Measurements from ENCODE around the gene FBXW10. TPM values are rescaled to one million over a fixed set of nuclear protein-coding genes. Genes with fewer than 3 reads are reported as not detected.
"Not testable (repeated sequence)": the region's sequence is repeated elsewhere in the genome, so short reads cannot be mapped to it uniquely, and the experiment has no call there.

FBXW10 gene
- total RNA-seq, 4 donors from 2014 or later: not detected

DNA sequence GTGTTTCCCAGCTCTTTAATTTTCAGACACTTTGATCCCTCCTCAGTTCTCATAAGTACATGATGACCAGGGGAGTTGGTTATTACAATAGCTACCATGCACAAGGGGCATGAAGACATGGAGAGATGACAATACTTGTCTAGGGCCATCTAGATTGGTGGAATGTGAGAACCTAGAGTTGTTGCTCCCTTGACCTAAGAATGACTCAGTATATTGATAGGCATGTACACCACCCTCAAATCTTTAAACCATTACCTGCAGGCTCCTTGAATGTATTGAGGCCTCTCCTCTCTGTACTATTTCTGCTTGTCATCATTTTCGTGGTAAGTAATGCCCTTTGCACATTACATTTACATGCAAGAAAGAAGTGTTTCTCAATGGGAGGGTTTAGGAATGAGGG lies 20.3 kb upstream of the FBXW10 start:
- not testable (repeated sequence) for H3K4me3 ChIP-seq; H3K36me3 ChIP-seq; H3K27me3 ChIP-seq; H3K4me1 ChIP-seq; DNase-seq (ENCODE audit: low spot score in 2 of 2); H3K9me3 ChIP-seq; H3K27ac ChIP-seq
- WGBS, 2 donors: 83 to 85% methylated on average over 1 of the region's 1 CpG

DNA sequence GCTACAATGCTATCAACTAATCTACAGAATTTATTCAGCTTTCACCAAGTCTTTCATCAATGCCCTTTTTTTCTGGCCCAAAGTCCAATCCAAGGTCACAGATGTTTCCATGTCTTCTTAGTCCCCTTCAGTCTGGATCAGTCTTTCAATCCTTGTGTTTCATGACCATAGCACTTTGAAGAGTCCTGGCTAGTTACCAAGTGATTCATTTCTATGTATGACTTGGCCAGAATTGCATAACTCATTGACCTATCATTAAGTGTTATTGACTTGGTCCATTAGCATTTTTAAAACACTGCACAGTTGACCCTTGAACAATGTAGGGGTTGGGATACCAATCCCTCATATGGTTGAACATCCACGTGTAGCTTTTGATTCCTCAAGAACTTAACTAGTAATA lies 11.4 kb upstream of the FBXW10 start:
- not testable (repeated sequence) for DNase-seq (ENCODE audit: low spot score in 2 of 2); H3K36me3 ChIP-seq; H3K4me1 ChIP-seq; H3K27ac ChIP-seq; H3K4me3 ChIP-seq; H3K9me3 ChIP-seq; H3K27me3 ChIP-seq
- WGBS, 2 donors: 25 to 56% methylated on average over 1 of the region's 1 CpG

DNA sequence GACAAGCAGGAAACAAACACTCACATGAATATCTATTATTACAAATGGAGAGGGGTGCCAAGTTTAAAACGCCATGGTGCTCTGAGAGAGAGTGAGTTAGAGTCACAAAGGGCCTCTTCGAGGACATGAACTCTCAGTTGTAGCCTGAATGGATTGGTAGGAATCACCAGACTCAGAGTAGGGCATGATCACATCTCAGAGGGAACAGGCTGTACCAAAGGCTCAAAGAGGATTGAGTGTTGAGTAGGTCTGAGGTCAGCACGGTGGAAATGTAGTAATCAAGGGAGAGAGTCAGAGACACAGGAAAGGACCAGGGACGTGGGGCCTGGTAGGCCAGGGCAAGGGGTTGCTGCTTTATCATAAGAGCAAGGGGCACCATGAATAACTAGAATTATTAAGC lies 10.5 kb upstream of the FBXW10 start:
- not testable (repeated sequence) for H3K36me3 ChIP-seq; H3K4me3 ChIP-seq; H3K27me3 ChIP-seq; H3K9me3 ChIP-seq; DNase-seq (ENCODE audit: low spot score in 2 of 2); H3K4me1 ChIP-seq; H3K27ac ChIP-seq
- WGBS, 2 donors: 48 to 66% methylated on average over 4 of the region's 4 CpGs

DNA sequence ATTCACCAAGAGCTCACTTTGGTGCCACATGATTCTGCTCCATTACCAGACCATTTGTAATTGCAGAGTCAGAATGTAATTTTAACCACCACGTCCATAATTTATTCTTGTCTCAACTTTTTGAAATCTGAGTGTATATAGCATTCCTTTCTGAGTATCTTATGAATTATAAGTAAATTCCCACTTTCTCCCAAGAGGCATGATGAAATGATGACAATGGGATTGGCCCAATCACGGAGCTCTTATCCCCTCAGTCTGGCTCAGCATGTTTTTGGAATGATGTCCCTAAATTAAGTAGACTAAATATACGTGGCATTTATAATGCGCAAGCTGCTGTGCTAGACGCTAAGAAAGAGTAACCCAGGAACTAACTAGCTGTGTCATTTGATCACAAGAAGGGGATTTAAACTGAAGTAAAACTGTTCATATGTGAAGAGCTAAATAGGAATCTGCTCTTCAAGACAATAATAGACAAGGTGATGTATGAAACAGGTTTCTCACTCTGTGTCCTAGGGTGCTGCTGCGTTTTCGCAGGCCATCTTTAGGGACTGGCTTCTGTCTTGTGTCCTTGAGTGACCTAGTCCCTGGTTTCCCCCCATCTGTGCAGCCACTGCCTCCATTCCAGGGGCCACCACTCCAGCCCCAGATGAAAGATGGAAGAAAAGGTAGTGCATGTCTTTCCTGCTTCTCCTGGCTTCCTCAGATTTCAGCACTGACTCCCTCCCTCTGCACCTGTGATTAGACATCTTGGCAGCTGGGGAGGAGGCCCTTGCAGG lies 4.0 kb upstream of the FBXW10 start:
- not testable (repeated sequence) for H3K4me3 ChIP-seq; DNase-seq (ENCODE audit: low spot score in 2 of 2); H3K27ac ChIP-seq; H3K9me3 ChIP-seq; H3K36me3 ChIP-seq; H3K27me3 ChIP-seq; H3K4me1 ChIP-seq
- WGBS, 2 donors: 56 to 59% methylated on average over 7 of the region's 7 CpGs

DNA sequence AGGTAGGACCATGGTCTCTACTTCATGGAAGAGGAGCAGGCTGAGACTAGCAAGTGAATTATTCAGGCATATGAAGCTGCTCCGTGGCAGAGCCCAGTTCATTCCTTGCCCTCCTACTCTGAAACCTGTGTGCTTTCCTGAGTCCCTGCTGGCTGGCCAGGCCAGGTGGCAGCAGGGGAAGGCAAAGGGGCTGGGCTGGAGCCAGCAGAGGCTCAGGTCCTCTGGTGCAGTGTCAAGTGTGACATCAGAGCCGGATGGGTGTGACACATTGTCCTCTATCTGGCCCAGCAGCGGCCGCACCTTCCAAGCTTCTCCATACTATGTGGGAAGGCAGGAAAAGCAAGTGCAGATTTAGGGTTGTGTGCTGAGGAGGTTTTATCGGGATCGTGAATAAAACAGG lies 2.6 kb upstream of the FBXW10 start:
- H3K4me1 ChIP-seq; H3K36me3 ChIP-seq; H3K27me3 ChIP-seq; DNase-seq (ENCODE audit: low spot score in 2 of 2); H3K4me3 ChIP-seq; H3K9me3 ChIP-seq; H3K27ac ChIP-seq: not testable (repeated sequence)
- 80 to 92% methylated on average over 4 to 5 of the region's 6 CpGs for WGBS, 2 donors

DNA sequence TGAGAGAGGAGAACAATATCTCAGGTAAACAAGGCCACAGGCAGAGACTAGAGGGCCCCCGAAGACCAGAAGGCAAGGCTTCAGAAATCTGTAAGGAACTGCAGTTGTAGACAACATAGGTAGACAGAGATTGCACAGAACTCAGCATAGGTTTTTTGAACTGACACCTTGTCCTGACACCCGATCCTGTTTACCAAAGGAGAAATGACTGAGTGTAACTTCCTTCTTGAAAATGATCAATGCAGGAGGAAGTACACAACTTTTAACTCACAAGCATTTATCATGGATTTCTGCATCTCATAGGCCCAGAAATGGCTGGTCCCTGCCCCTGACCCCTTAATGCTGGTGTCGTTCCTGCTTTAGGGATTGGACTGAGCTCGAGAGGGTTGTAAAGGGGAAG lies 872 bp downstream of the FBXW10 start:
- DNase-seq (ENCODE audit: low spot score in 2 of 2); H3K36me3 ChIP-seq: not testable (repeated sequence)
- 51 to 54% methylated on average over 4 of the region's 4 CpGs for WGBS, 2 donors

DNA sequence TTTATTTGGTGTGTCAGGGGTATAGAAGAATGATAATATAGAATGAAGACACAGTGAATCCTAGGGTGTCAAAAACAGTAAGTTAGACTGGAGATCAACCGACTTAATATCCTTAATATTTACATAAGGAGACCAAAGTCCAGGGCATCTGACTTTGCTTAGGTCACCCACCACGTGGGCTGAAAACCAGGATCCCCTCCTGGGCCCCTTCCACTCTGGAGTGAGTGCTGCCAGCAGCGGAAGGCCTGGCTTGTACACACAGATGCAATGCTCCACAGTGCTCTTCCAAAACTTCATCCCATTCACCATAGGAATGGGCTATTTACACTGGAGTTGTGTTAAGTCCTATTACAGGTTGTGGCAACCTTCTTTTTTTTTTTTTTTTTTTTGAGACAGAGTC lies 2.7 kb downstream of the FBXW10 start:
- WGBS, 2 donors: 57 to 58% methylated on average over 3 of the region's 3 CpGs
- DNase-seq (ENCODE audit: low spot score in 2 of 2): not testable (repeated sequence)

More for the DNA sequence above, 872 bp downstream of the FBXW10 start:
- not testable (repeated sequence) for H3K27ac ChIP-seq, H3K9me3 ChIP-seq, H3K27me3 ChIP-seq, H3K4me1 ChIP-seq, H3K4me3 ChIP-seq

DNA sequence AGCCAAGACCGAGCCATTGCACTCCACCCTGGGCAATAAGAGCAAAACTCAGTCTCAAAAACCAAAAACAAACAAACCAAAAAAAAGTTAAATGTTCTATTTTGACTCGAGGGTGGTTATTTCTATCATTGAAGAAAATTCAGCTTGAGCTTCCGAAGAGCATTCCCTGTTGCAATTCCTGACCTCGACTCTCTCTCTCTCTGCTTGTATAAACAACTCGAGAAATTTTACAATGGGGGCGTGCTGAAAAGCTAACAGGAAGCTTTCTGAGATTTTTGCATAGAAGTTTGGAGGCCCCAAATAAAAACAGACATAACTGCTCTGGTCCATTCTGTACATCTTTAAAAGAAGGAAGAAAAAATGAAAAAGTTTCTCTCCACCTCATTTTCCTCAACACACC lies 3.6 kb downstream of the FBXW10 start:
- H3K9me3 ChIP-seq; DNase-seq (ENCODE audit: low spot score in 2 of 2); H3K27me3 ChIP-seq; H3K36me3 ChIP-seq; H3K4me1 ChIP-seq; H3K4me3 ChIP-seq; H3K27ac ChIP-seq: not testable (repeated sequence)
- WGBS, 2 donors: 29 to 31% methylated on average over 6 of the region's 6 CpGs

More for the DNA sequence above, 2.7 kb downstream of the FBXW10 start:
- not testable (repeated sequence) for H3K27me3 ChIP-seq, H3K9me3 ChIP-seq, H3K27ac ChIP-seq, H3K36me3 ChIP-seq, H3K4me1 ChIP-seq, H3K4me3 ChIP-seq

DNA sequence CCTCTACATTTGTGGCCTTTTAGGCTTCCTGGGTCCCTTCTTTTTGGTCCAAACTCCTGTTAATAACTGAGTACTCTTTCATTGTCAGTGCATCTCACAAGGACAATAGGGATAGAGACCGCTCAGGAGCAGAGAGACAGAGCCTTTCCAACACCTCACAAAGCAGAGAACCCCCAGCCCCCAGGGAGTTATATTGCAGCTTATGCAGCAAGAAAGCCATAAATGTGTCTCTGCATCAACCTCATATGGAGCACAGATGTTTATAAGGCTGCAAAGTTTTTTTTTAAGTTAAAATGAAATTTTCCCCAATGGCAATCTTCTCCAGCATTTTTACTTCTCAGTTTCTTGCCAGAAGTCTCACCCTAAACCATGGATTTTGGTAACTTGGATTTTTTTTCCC lies 6.4 kb downstream of the FBXW10 start:
- H3K9me3 ChIP-seq; H3K27ac ChIP-seq; DNase-seq (ENCODE audit: low spot score in 2 of 2); H3K36me3 ChIP-seq; H3K4me1 ChIP-seq; H3K27me3 ChIP-seq; H3K4me3 ChIP-seq: not testable (repeated sequence)
- 88 to 100% methylated on average over 1 of the region's 1 CpG for WGBS, 2 donors

DNA sequence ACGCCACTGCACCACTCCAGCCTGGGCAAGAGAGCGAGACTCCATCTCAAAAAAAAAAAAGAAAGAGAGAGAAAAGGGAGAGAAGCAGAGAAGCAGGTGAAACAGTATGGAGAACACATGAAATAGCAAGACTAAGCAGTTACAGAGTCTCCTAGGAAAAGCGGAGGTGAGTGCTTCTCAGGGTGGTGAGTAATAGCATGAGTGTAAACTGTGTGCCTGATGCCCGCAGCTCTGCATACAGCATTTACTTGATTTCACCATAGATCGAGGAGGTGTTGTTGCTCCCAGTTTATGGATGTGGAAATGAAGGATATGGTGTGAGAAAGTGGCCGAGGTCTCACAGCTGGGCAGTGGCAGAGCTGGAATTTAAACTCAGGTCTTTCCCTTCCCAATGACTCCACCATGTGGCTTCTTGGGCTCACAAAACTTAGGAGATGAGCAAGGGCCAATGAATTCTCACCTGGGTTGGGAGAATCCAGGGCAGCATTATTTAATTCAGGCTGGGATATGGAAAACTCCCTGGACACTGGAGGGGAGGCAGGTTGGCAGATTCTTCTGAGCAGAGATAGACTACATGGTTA lies 10.1 kb downstream of the FBXW10 start:
- H3K27ac ChIP-seq; H3K9me3 ChIP-seq; H3K4me1 ChIP-seq; H3K4me3 ChIP-seq; H3K36me3 ChIP-seq; DNase-seq (ENCODE audit: low spot score in 2 of 2); H3K27me3 ChIP-seq: not testable (repeated sequence)
- WGBS, 2 donors: 78 to 84% methylated on average over 5 of the region's 6 CpGs

DNA sequence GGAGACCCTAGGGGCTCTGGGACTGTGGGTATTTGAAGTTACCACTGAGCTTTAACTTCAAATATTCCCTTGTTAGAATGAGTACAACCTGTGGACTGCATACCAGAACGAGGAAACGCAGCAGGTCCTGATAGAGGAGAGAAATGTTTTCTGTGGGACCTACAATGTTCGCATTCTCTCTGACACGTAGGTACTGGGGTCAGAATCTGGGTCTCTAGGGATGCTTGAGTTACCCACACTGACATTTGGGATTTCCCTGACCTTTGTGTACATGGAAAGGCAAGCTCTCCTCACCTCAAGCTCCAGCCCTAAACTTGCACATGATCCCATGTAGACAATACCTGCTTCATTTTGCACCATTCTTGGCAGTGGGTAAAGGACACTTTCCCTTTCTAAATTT lies 12.1 kb downstream of the FBXW10 start:
- 63 to 68% methylated on average over 2 of the region's 4 CpGs for WGBS, 2 donors
- not testable (repeated sequence) for DNase-seq (ENCODE audit: low spot score in 2 of 2); H3K9me3 ChIP-seq; H3K27me3 ChIP-seq; H3K4me3 ChIP-seq; H3K4me1 ChIP-seq; H3K36me3 ChIP-seq; H3K27ac ChIP-seq

DNA sequence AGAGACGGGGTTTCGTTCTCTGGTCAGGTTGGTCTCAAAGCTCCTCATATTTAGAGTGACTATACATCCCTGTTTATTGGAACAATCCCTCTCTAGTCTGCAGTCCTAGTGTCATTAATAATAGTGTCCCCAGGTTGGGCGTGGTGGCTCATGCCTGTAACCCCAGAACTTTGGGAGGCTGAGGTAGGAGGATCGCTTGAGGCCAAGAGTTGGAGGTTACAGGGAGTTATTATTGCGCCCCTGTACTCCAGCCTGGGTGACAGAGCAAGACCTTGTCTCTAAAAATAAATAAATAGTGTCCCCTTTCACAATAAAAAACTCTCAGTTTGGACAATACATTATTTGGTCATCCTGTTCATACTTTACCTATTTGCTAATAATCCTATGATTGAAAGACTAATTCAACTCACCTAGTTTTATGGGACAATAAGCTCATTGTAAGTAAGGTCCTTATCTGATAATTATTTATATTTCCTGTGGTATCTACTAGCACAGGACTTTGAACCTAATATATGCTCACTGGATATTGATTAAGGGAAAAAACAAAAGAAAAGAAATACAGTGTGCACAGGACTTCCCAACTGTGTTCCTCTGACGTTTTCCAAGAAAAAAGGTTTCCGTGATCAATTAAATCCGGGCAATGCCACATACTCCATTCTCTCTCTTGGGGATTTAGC lies 13.7 kb downstream of the FBXW10 start:
- H3K4me3 ChIP-seq; H3K4me1 ChIP-seq; H3K9me3 ChIP-seq; H3K27ac ChIP-seq; H3K36me3 ChIP-seq; DNase-seq (ENCODE audit: low spot score in 2 of 2); H3K27me3 ChIP-seq: not testable (repeated sequence)
- WGBS, 2 donors: 86 to 93% methylated on average over 8 of the region's 8 CpGs

DNA sequence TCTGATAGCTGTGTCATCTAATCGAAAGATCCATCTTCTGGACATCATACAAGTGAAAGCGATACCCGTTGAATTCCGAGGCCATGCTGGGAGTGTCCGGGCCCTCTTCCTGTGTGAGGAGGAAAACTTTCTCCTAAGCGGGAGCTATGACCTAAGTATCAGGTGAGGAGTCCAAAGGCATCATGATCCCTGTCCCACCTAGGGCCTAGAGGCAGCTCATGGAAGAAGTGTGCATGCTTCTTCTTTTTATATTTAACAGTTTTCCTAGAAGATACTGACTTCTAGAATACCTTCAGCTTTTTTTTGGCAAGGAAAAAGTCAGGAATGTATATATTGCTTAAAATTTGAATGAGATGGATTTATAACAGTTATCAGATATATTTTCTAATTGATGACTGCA lies 14.5 kb downstream of the FBXW10 start:
- not testable (repeated sequence) for H3K4me1 ChIP-seq; H3K27ac ChIP-seq; DNase-seq (ENCODE audit: low spot score in 2 of 2); H3K4me3 ChIP-seq; H3K27me3 ChIP-seq; H3K9me3 ChIP-seq; H3K36me3 ChIP-seq
- WGBS, 2 donors: no CpG with 5 or more reads among the region's 6 CpGs

DNA sequence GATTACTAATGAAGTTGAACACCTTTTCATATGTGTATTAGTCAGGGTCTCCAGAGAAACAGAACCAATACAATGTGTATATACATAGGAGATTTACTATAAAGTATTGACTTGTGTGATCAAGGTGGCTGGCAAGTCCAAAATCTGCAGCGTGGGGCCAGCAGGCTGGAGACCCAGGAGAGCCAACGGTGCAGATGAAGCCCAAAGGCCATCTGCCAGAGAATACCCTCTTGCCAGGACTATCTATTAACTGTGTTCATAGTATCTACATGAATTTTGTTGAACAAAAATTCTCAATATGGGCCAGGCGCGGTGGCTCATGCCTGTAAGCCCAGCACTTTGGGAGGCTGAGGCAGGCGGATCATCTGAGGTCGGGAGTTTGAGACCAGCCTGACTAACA lies 16.4 kb downstream of the FBXW10 start:
- not testable (repeated sequence) for DNase-seq (ENCODE audit: low spot score in 2 of 2); H3K27me3 ChIP-seq
- WGBS, 2 donors: 89 to 97% methylated on average over 6 of the region's 6 CpGs

More for the DNA sequence above, 16.4 kb downstream of the FBXW10 start:
- not testable (repeated sequence) for H3K27ac ChIP-seq, H3K4me1 ChIP-seq, H3K4me3 ChIP-seq, H3K9me3 ChIP-seq, H3K36me3 ChIP-seq

Data from tibial nerve (tissue), 4 donors.